ENCODE data around the gene TFB1M.
"Not testable (repeated sequence)": the region's sequence is repeated elsewhere in the genome, so short reads cannot be mapped to it uniquely, and the experiment has no call there.

Gene TFB1M

DNA sequence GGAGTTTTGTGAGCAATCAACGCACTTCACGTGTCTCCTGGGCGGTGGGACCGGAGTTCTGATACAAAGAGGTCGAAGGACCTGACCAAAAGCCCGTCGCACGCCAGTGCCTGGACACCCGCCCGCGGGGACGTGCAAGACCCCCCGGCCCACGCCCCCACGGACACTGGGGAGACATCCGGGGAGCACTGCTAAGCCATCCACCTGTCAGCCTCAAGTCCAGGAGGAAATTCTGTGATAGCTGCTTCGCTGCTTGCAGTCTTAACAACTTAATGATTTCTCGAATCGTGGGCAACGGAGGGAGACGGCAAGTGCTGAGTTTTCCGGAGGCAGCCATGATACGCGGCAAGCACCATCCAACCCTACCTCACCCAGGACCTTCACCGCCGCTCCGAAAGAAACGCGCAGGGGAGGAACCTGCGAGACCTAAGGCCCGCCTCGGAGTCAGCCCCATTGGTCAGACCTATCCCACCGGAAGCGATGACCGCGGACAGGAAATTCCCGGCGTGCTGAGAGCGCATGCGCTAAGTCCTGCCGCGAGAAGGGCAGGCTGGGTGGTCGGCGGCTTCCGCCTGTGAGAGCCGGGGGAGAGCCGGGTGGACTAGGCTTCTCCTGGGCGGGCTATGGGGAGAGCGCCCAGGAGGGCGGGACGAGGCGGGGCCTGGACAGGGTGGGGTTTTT is at the start of gene TFB1M:
Gene TFB1M (minus strand): TSS at position 393 of the 681 bp plus-strand sequence. CDS start 56 bp downstream, at position 337.
- H3K4me3 ChIP-seq (ENCODE audit: low read depth, low read length): peak within 1 kb of the TSS; percentile 82
- TF ChIP-seq CTCF (IDR thresholded peaks at IDR 0.05; ENCODE audit: low read depth, low read length): no peak

- not testable (repeated sequence) for H3K4me3 ChIP-seq (ENCODE audit: low read depth, low read length)
Measured at GRCh38 chr6:155364021-155364420, 49.7 kb upstream of the TFB1M start.

GRCh38 chr6:155362968-155363632 is 48.8 kb upstream of the TFB1M start:
- not testable (repeated sequence) for H3K4me3 ChIP-seq (ENCODE audit: low read depth, low read length)

DNA sequence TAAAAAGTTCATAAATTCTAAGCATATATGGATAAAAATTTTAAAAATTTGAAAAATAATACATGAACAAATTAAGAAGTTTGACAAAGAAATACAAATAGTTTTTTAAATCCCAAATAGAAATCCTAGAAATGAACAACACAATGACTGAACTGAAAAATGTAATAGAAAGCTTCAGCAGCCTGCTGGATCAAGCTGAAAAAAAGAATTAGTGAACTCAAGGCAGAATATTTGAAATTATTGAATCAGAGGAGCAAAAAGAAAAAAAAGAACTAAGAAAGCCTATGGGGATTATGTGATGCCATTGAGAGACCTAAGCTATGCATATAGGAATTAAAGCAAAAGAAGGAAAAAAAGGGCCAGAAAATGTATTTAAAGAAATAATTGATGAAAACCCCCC is 39.9 kb upstream of the TFB1M start:
- H3K4me3 ChIP-seq (ENCODE audit: low read depth, low read length): no peak overlapping the region
- TF ChIP-seq CTCF (IDR thresholded peaks at IDR 0.05; ENCODE audit: low read depth, low read length): no peak

- no peak for TF ChIP-seq CTCF (IDR thresholded peaks at IDR 0.05; ENCODE audit: low read depth, low read length)
- no peak overlapping the region for H3K4me3 ChIP-seq (ENCODE audit: low read depth, low read length)
Measured at GRCh38 chr6:155352811-155353210, 38.5 kb upstream of the TFB1M start.

- no peak overlapping the region for H3K4me3 ChIP-seq (ENCODE audit: low read depth, low read length)
- no peak for TF ChIP-seq CTCF (IDR thresholded peaks at IDR 0.05; ENCODE audit: low read depth, low read length)
Measured at GRCh38 chr6:155352130-155352420, 37.8 kb upstream of the TFB1M start.

GRCh38 chr6:155351273-155352129 is 37.2 kb upstream of the TFB1M start:
- no peak for TF ChIP-seq CTCF (IDR thresholded peaks at IDR 0.05; ENCODE audit: low read depth, low read length)
- H3K4me3 ChIP-seq (ENCODE audit: low read depth, low read length): no peak overlapping the region

- no peak for TF ChIP-seq CTCF (IDR thresholded peaks at IDR 0.05; ENCODE audit: low read depth, low read length)
- no peak overlapping the region for H3K4me3 ChIP-seq (ENCODE audit: low read depth, low read length)
Measured at GRCh38 chr6:155349956-155350355, 35.7 kb upstream of the TFB1M start.
